T-helper 2 cell treated with Interferon-gamma antibody and Interleukin-4, amounts not matched to agents 100 ng/mL and 5 ng/mL, for 36 hours (primary cell): ENCODE data around the gene C19orf53. TPM values are rescaled to one million over a fixed set of nuclear protein-coding genes. Genes with fewer than 3 reads are reported as not detected.
"Not testable (repeated sequence)": the region's sequence is repeated elsewhere in the genome, so short reads cannot be mapped to it uniquely, and the experiment has no call there.

Source experiments
- intact Hi-C: fragments of 100-400 bp; cut with micrococcal nuclease; formaldehyde crosslinking; loops from one replicate; pipeline ENCODE4 v1.15.1; 2023
- total RNA-seq: library from RNA; stranded (reverse); gene quantifications from 2 replicates; pipeline ENCODE4 v1.2.3, GENCODE V29; 2022

C19orf53 gene
- total RNA-seq, 1 donor from 2014 or later, result 103 TPM

DNA sequence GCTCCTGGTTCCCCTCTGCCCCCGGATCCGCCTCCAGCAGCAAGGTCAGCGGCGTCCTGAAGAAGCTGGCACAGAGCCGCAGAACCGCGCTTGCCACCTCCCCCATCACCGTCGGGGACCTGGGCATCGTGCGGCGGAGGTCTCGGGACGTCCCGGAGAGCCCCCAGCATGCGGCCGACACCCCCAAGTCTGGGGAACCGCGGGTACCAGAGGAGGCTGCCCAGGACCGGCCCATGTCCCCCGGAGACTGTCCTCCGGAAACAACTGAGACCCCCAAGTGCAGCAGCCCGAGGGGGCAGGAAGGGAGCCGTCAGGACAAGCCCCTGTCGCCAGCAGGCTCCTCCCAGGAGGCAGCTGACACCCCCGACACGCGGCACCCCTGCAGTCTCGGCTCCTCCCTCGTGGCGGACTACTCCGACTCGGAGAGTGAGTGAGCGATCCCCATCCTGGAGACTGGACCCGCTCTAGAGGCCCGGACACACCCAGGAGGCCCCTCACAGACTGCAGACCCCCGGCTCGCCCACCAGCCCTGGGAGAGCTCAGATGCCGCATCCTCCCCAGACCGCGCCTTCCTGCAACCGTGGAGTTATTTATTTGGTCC, 11.5 kb upstream of the C19orf53 start:
- intact Hi-C loops, result no loop called here

DNA sequence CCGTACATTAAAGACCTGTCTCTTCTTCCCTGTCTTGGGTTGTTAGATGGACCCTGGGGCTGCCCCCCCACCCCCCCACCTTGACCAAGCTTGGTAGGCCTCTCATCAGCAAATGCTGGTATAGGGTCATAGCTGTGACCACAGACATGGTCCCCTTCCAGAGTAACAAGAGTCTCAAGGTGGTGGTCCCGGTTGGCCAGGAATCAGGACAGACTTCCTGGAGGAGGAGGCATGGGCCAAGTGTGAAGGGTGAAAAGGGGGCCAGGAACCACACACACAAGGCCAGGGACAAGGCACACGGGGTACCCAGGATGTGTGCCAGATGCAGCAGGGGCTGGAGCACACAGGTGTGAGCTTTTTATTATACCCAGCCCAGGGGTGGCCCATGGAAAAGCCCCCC, 11.0 kb upstream of the C19orf53 start:
- intact Hi-C loops, result no loop called here

DNA sequence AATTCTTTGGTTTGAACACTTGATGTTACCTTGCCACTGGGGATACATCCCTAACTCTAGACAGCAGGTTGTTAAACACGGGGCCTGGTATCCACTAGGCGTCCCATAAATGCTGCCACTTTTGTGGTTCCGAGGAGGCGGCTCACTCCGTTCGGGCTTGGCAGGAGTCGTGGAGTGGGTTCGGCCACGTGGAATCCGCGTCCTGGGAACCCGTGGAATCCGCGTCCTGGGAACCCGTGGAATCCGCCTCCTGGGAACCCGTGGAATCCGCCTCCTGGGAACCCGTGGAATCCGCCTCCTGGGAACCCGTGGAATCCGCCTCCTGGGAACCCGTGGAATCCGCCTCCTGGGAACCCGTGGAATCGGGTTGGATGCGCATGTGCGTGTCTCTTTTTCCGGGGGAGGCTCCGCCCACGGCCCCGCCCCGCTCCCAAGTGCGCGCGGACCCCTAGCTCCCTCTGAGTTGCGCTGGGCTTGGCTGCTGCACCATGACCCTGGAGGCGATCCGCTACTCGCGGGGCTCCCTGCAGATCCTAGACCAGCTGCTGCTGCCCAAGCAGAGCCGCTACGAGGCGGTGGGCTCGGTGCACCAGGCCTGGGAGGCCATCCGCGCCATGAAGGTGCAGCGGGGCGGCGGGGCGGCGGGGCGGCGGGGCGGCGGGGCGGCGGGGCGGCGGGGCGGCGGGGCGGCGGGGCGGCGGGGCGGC, 10.0 kb upstream of the C19orf53 start, which contains the start of gene MRI1:
Gene MRI1 (plus strand): TSS at position 422 of the 707 bp plus-strand sequence. CDS start 67 bp downstream, at position 489.
- intact Hi-C loops, result no loop called here

DNA sequence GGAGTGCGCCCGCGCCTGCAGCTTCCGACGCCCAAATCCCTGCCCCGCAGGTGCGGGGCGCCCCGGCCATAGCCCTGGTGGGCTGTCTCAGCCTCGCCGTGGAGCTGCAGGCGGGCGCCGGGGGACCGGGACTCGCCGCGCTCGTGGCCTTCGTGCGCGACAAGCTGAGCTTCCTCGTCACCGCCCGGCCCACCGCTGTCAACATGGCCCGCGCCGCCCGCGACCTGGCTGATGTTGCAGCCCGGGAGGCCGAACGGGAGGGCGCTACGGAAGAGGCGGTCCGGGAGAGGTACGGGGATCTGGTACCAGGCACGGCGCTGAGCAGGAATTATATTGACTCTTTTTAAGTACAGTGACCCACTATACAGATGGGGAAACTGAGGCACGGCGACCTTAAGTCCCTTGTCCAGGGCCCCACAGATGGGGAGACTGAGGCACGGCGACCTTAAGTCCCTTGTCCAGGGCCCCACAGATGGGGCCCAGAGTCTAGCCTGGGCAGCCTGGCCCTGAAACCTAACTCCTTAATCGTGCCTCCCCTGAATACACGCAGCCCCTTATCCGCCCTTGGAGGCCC, 9.3 kb upstream of the C19orf53 start:
- intact Hi-C loops, result no loop called here

DNA sequence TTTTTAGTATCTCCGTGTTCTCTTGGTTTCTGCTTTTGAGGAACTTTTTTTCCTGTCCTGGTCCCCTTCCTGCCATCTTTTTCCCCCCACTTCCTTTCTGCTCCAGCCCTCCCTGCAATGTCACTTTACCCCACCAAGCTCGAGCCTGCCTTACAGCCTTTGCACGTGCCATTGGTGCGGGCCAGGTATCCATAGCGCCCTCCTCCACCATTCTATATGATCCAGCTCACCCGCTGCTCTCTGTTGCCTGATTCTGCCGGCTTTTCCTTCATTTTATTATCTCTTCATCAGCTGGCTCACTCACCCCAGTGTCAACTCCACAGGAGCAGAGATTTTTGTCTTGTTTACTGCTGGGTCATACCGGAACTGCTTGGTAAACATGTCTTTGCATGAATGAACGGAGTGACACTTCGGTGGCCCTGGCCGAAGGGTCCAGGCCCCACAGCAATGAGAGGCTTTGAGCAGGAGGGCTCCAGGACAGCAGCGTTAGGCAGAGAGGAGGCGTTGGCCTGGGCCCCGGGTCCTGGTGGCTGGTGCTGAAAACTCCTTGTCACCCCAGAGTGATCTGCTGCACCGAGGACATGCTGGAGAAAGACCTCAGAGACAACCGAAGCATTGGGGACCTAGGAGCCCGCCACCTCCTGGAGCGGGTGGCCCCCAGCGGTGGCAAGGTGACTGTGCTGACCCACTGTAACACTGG, 8.7 kb upstream of the C19orf53 start:
- intact Hi-C loops, result no loop called here

DNA sequence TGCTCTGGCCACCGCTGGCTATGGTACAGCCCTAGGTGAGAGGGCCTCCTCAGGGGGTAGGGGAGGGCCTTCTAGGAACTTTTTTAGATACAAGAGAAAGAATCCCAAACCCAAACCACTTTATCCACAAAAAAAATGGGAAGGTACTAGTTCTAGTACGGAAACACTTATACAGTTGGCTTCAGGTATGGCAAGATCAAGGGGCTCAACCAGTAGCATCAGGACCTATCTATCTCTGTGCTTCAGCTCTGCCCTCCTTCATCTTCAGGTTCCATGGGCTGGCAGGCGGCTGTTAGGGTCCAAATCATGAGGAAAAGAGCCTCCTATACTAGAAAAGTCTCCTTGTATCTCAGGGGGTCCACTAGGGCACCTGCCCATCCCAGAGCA, 8.2 kb upstream of the C19orf53 start:
- intact Hi-C loops, result no loop called here

DNA sequence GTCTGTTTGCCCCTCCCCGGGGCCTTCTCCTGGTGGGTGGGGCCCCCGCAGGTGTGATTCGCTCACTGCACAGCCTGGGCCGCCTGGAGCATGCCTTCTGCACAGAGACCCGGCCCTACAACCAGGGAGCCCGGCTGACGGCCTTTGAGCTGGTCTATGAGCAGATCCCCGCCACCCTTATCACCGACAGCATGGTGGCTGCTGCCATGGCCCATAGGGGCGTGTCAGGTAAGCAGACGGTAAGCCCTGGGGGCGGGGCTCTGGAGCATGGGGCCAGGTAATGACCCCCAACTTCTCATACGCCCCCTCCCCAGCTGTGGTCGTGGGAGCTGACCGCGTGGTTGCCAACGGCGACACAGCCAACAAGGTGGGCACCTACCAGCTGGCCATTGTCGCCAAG, 5.7 kb upstream of the C19orf53 start:
- intact Hi-C loops, result no loop called here

DNA sequence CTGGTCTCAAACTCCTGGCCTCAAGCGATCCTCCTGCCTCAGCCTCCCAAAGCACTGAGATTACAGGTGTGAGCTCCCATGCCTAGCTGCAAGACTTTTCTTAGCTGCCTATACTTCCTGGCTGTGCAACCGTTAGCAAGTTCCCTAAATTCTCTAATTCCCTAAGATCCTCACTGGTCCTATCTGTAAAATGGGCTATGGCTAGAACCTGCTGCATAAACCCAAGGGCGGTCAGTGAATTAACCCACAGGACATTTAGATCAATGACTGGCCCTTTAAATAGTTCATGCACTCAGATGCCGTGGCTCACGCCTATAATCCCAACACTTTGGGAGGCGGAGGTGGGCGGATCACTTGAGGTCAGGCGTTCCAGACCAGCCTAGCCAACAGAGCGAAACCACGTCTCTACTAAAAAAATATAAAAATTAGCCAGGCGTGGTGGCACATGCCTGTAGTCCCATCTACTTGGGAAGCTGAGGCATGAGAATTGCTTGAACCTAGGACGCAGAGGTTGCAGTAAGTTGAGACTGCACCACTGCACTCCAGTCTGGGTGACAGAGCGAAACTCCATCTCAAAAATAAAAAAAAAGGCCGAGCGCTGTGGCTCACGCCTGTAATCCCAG, 4.1 kb upstream of the C19orf53 start:
- intact Hi-C loops, result loop anchor here (5.0 kb wide), 1 partner anchor 312 kb away; no protein-coding TSS in a partner anchor

DNA sequence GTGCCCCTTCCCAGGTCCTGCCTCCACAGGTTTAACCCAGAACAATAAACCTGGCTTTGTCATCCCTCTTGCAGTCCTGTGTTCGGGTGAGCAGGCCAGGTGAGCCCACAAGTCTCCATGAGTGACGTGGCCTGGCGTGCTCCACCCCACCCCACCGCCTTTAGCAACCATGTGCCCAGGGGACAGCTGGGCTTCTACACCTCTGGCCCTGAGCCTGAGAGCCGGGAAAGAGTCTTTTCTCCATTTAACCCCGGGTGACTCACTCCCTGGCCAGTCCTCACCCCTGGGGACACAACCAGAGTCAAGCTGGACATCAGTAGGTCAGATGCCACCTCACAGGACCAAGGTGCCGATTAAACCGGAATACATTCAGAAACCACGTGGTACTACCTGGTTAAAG, 4.1 kb downstream of the C19orf53 start:
- intact Hi-C loops, result no loop called here

DNA sequence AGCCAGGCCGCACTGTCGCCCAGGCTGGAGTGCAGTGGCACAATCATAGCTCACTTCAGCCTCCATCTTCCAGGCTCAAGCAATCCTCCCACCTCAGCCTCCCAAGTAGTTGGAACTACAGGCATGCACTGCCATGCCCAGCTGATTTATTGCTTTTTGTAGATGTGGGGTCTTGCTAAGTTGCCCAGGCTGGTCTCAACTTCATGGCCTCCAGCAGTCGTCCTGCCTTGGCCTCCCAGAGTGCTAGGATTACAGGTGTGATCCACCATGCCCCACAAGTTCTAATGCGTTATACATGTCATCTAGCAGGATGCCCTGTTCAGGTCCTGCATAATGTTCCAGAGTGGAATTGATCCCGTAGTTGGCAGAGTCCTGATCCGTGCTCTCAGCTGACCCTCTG, 4.6 kb downstream of the C19orf53 start:
- intact Hi-C loops, result no loop called here

DNA sequence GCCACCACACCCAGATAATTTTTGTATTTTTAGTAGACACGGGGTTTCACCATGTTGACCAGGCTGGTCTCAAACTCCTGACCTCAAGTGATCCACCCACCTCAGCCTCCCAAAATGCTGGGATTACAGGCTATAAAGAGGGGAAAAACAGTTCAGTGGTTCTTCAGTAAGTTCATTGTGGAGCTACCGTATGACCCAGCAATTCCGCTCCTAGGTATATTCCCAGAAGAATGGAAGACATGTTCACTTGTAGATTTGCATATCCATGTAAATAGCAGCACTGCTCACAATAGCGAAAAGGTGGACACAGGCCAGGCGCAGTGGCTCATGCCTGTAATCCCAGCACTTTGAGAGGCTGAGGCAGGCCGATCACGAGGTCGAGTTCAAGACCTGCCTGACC, 5.5 kb downstream of the C19orf53 start:
- intact Hi-C loops, result not testable (repeated sequence)

DNA sequence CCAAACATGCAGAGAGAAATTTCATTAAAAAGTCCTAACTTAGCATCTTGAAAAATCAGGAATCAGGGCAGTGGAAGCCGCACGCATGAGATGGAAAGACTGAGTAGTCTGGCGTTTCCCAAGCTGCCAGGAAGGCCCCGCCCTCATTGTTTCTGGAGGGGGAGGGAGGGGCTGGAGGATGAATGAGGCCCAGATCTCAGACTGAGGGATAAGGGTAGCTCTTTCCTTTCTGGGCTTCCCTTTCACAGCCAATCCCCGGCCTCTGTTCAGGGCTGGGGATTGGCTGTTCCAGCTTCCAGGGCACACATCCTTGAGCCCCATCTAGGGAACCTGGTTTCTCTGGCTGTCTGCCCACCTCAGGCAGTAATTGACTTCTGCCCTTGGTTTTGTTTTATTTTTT, 7.3 kb downstream of the C19orf53 start:
- intact Hi-C loops, result no loop called here

DNA sequence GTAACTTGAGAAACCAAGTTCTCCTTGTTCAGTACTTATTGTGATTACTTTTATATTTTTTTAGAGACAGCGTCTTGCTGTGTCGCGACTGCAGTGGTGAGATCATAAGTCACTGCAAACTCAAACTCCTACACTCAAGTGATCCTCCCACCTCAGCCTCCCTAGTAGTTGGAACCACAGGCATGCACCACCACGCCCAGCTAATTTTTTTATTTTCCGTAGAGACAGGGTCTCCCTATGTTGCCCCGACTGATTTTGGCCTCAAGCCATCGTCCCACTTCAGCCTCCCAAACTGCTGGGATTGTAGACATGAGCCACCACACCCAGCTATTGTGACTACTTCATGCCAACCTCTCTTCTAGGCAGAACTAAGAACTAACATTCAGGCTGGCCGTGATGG, 8.3 kb downstream of the C19orf53 start:
- intact Hi-C loops, result no loop called here

DNA sequence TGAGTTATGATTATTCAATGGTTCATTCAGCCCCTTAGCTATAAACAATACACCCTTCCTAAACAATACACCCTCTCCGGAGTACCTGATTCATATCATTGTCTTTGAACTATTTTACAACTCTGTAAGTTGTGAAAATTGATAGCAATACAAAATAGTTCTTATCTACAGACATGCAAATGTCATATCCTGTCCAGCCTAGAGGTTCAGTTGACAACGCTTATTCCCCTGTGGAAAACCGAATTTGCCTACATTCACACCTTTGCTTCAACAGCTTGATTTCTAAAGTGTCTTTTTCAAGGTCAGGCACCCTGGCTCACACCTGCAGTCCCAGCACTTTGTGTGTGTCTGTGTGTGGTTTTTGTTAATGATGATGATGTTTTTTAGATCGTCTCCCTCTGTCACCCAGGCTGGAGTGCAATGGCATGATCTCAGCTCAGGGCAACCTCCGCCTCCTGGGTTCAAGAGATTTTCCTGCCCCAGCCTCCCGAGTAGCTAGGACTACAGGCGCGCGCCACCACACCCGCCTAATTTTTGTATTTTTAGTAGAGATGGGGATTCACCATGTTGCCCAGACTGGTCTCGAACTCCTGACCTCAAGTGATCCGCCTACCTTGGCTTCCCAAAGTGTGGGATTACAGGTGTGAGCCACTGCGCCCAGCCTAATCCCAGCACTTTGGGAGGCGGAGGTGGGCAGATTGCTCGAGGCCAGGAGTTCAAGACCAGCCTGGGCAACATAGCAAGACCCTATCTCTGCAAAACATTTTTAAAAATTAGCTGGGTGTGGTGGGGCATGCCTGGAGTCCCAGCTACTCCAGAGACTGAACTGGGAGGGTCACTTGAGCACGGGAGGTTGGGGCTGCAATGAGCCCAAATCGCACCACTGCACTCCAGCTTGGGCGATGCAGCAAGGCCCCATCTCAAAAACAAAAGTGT, 9.6 kb downstream of the C19orf53 start:
- intact Hi-C loops, result no loop called here

DNA sequence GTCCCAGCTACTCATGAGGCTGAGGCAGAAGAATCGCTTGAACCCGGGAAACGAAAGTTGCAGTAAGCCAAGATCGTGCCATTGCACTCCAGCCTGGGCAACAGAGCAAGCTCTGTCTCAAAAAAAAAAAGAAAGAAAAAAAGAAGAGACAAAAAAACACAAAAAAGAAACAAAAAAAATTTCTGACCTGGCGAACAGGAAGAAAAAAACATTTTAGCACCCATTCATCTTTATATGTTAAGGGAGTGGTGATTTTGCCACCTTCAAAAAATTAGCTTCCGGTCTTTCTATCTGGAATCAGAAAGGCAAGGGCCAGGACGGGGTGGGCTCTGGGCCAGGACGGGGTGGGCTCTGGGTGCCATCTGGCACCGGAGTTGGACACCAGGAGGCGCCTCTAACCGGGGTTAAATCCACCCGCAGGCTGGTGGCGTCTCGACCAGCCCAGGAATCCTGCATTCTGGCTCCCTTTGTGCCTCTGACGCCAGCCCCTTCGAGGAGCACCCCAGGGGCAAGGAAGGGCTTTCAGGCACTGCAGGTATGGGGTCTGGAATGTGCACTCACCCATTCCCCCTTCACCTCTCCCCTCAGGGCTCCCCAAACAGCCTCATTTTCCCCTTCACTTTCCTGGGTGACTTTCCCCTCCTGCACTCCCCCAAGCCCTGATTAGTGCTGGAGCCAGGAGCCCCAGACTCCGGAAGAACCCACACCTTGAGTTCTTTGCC, 10.6 kb downstream of the C19orf53 start:
- intact Hi-C loops, result loop anchor here (1.0 kb wide), 1 partner anchor 77 kb away; no protein-coding TSS in a partner anchor

DNA sequence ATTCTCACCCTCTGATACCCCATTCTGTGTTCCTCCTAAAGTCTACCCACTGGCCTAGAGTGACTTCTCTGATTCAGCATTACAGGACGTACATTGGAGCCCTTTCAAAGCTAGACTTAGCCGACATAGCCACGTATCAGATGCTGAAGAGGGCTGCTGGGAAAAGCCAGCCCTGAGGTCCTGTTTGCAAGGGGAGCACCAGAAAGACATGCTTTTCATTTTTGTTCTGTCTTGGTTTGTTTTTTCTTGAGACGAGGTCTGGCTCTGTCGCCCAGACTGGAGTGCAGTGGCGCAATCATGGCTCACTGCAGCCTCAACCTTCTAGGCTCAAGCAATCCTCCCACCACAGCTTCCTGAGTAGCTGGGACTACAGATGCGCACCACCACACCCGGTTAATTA, 14.7 kb downstream of the C19orf53 start:
- intact Hi-C loops, result no loop called here

DNA sequence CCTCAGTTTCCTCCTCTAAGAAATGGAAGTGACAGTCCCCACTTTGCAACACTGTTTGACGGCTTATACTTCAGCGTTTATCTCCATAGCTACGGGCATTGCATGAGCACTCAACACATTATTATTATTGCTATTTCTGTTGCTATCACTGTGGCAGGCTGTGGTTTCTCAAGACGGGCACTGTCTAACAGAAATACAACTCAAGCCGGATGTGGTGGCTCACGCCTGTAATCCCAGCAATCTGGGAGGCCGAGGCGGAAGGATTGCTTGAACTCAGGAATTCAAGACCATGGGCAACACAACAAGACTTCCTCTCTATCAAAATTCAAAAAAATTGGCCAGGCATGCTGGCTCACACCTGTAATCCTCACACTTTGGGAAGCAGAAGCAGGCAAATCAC, 16.1 kb downstream of the C19orf53 start:
- intact Hi-C loops, result no loop called here

DNA sequence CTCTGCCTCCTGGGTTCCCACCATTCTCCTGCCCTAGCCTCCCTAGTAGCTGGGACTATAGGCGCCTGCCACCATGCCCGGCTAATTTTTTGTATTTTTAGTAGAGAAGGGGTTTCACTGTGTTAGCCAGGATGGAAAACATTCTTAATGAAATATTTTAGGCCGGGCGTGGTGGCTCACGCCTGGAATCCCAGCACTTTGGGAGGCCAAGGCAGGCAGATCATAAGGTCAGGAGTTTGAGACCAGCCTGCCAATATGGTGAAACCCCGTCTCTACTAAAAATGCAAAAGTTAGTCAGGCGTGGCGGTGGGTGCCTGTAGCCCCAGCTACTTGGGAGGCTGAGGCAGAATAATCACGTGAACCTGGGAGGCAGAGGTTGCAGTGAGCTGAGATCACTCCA, 19.1 kb downstream of the C19orf53 start:
- intact Hi-C loops, result not testable (repeated sequence)

DNA sequence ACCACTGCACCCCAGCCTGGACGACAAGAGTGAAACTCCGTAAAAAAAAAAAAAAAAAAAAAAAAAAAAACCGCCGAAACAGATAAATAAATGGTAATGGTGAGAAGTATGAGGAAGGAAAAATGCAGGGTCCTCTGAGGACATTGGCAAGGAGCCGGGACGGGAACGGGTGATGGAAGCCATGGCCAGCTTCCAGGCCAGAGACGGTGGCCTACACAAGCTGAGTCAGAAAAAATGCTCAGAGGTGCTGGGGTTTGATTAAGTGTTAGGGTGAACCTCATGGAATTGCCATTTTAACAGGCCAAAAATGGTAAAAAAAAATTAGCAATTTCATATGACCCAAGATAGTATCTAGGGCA, 20.1 kb downstream of the C19orf53 start:
- intact Hi-C loops, result loop anchor here (2.0 kb wide), 2 partner anchors 44 to 52 kb away; no protein-coding TSS in a partner anchor
